Trophoblast cell (in vitro differentiated cells and primary cell): ENCODE results near the gene GALNT9.

ENCODE experiments used
- DNase-seq, 2 donors: peaks; one replicate each; pipeline ENCODE4 v3.0.0-alpha.2; 2016
- H2AFZ ChIP-seq: 2 replicates; pipeline ENCODE4 v1.6.1; 2013; ENCODE audit warnings: low read length, moderate library complexity, mild to moderate bottlenecking; ENCODE audit not compliant: insufficient read depth, poor library complexity
- H2AK5ac ChIP-seq: 2 replicates; pipeline ENCODE4 v1.6.1; 2013; ENCODE audit warnings: mild to moderate bottlenecking, low read length
- H2BK120ac ChIP-seq: 2 replicates; pipeline ENCODE4 v1.6.1; 2013; ENCODE audit warnings: low read length, mild to moderate bottlenecking, moderate library complexity; ENCODE audit not compliant: insufficient read depth, poor library complexity
- H2BK12ac ChIP-seq: 2 replicates; pipeline ENCODE4 v1.6.1; 2013; ENCODE audit warnings: mild to moderate bottlenecking, low read length, moderate library complexity
- H2BK5ac ChIP-seq: 2 replicates; pipeline ENCODE4 v1.6.1; 2013; ENCODE audit warnings: low read length, low read depth, moderate library complexity, mild to moderate bottlenecking; ENCODE audit not compliant: poor library complexity
- H3K14ac ChIP-seq: 2 replicates; pipeline ENCODE4 v1.6.1; 2013; ENCODE audit warnings: mild to moderate bottlenecking, low read length
- H3K18ac ChIP-seq: 2 replicates; pipeline ENCODE4 v1.6.1; 2013; ENCODE audit warnings: mild to moderate bottlenecking, low read length
- H3K23ac ChIP-seq: 2 replicates; pipeline ENCODE4 v1.6.1; 2013; ENCODE audit warnings: low read length
- H3K27ac ChIP-seq: 2 replicates; pipeline ENCODE4 v1.5.1; 2013; ENCODE audit warnings: low read depth, mild to moderate bottlenecking, inconsistent platforms, low read length, moderate library complexity
- H3K27me3 ChIP-seq: 2 replicates; pipeline ENCODE4 v1.6.1; 2013; ENCODE audit warnings: inconsistent platforms, mild to moderate bottlenecking, low read length, moderate library complexity; ENCODE audit not compliant: insufficient read depth
- H3K36me3 ChIP-seq, 2 experiments: 1 replicate in 1 of 2; 2 replicates in 1 of 2; pipeline ENCODE4 v1.6.1; 2013; ENCODE audit warnings: low read length in 2 of 2, mild to moderate bottlenecking in 2 of 2, moderate library complexity in 1 of 2; ENCODE audit not compliant: insufficient read depth in 2 of 2, control insufficient read depth in 1 of 2
- H3K4ac ChIP-seq: 2 replicates; pipeline ENCODE4 v1.6.1; 2013; ENCODE audit warnings: low read depth, mild to moderate bottlenecking, low read length, moderate library complexity
- H3K4me1 ChIP-seq, 2 experiments: 1 replicate in 1 of 2; 2 replicates in 1 of 2; pipeline ENCODE4 v1.6.1; 2013; ENCODE audit warnings: low read length in 2 of 2, mild to moderate bottlenecking in 2 of 2, moderate library complexity in 1 of 2; ENCODE audit not compliant: insufficient read depth in 2 of 2, control insufficient read depth in 1 of 2
- H3K4me2 ChIP-seq: 2 replicates; pipeline ENCODE4 v1.6.1; 2013; ENCODE audit warnings: inconsistent platforms, mild to moderate bottlenecking, low read length, moderate library complexity
- H3K4me3 ChIP-seq: 2 replicates; pipeline ENCODE4 v1.5.1; 2013; ENCODE audit warnings: mild to moderate bottlenecking, low read depth, low read length, inconsistent platforms
- H3K79me1 ChIP-seq: one replicate; pipeline ENCODE4 v1.6.1; 2013; ENCODE audit warnings: low read length
- H3K79me2 ChIP-seq: 2 replicates; pipeline ENCODE4 v1.6.1; 2013; ENCODE audit warnings: low read length, mild to moderate bottlenecking; ENCODE audit not compliant: control insufficient read depth, insufficient read depth, poor library complexity
- H3K9ac ChIP-seq: 2 replicates; pipeline ENCODE4 v1.6.1; 2013; ENCODE audit warnings: mild to moderate bottlenecking, low read length
- H3K9me3 ChIP-seq: 2 replicates; pipeline ENCODE4 v1.6.1; 2013; ENCODE audit warnings: low read depth, mild to moderate bottlenecking, control low read depth, inconsistent platforms, low read length; ENCODE audit not compliant: insufficient read depth
- H4K12ac ChIP-seq: 2 replicates; pipeline ENCODE4 v1.6.1; 2013; ENCODE audit warnings: low read depth, mild to moderate bottlenecking, low read length, moderate library complexity
- H4K8ac ChIP-seq: 2 replicates; pipeline ENCODE4 v1.6.1; 2013; ENCODE audit warnings: low read depth, mild to moderate bottlenecking, low read length, moderate library complexity
- H4K91ac ChIP-seq: one replicate; pipeline ENCODE4 v1.6.1; 2013; ENCODE audit warnings: low read depth, mild to moderate bottlenecking, low read length, moderate library complexity
- WGBS: extraction: QIAGEN DNeasy Blood & Tissue Kit; methylation state at CpG from one replicate; pipeline ENCODE4 v1.1.7; 2013; ENCODE audit warnings: missing lambda C conversion rate; ENCODE audit not compliant: insufficient read length, insufficient coverage; ENCODE audit errors: extremely low coverage; 5-methylcytosine and 5-hydroxymethylcytosine counted together

The GALNT9 gene

GRCh38 chr12:132205271-132206045 lies 123.9 kb downstream of the GALNT9 start:
- DNase-seq, result no peak
- H3K36me3 ChIP-seq, result no peaks in the 10 kb centered on the region
- H3K4me1 ChIP-seq, result no peaks in the 10 kb centered on the region
- H4K91ac ChIP-seq, result no peak overlapping the region
- H3K27ac ChIP-seq, result no peak overlapping the region
- H2BK5ac ChIP-seq, result no peak overlapping the region
- H2AK5ac ChIP-seq, result no peak overlapping the region
- no peak overlapping the region for H4K8ac ChIP-seq
- no peak overlapping the region for H4K12ac ChIP-seq
- no peak overlapping the region for H3K9ac ChIP-seq
- no peak overlapping the region for H2AFZ ChIP-seq
- peaks cover 11% of the 10 kb centered on the region for H3K9me3 ChIP-seq
- H3K18ac ChIP-seq, result no peak overlapping the region
- no peak overlapping the region for H3K4ac ChIP-seq
- H3K4me3 ChIP-seq, result no peak overlapping the region
- H3K27me3 ChIP-seq, result no peaks in the 10 kb centered on the region
- no peak overlapping the region for H2BK120ac ChIP-seq
- no peaks in the 10 kb centered on the region for H3K79me1 ChIP-seq
- no peak overlapping the region for H3K14ac ChIP-seq
- H3K4me2 ChIP-seq, result no peak overlapping the region
- WGBS, result no CpG with 5 or more reads among the region's 53 CpGs
- no peak overlapping the region for H3K23ac ChIP-seq
- no peaks in the 10 kb centered on the region for H3K79me2 ChIP-seq
- no peak overlapping the region for H2BK12ac ChIP-seq

GRCh38 chr12:132204793-132205270 lies 124.6 kb downstream of the GALNT9 start:
- Histone ChIP-seq H3K79me1 (no peaks in the 10 kb centered on the region), H3K9me3 (peaks cover 9% of the 10 kb centered on the region), H3K36me3 (no peaks in the 10 kb centered on the region), H4K12ac (no peak overlapping the region), H3K18ac (no peak overlapping the region), H2BK12ac (no peak overlapping the region), H3K4me3 (no peak overlapping the region), H3K4me2 (no peak overlapping the region), H2AK5ac (no peak overlapping the region), H3K4me1 (no peaks in the 10 kb centered on the region), H2BK120ac (no peak overlapping the region), H3K27me3 (no peaks in the 10 kb centered on the region), H4K91ac (no peak overlapping the region), H3K79me2 (no peaks in the 10 kb centered on the region), H3K4ac (no peak overlapping the region), H2AFZ (no peak overlapping the region), H3K27ac (no peak overlapping the region), H3K9ac (no peak overlapping the region), H4K8ac (no peak overlapping the region), H2BK5ac (no peak overlapping the region), H3K14ac (no peak overlapping the region), H3K23ac (no peak overlapping the region)
- no peak for DNase-seq
- WGBS, result no CpG with 5 or more reads among the region's 20 CpGs

GRCh38 chr12:132204063-132204792 lies 125.2 kb downstream of the GALNT9 start:
- Histone ChIP-seq H4K12ac (no peak overlapping the region), H3K9ac (no peak overlapping the region), H2AK5ac (no peak overlapping the region), H3K9me3 (peaks cover 11% of the 10 kb centered on the region), H2AFZ (no peak overlapping the region), H3K79me2 (no peaks in the 10 kb centered on the region), H3K27me3 (no peaks in the 10 kb centered on the region), H2BK12ac (no peak overlapping the region), H3K4me2 (no peak overlapping the region), H3K14ac (no peak overlapping the region), H3K18ac (no peak overlapping the region), H2BK120ac (no peak overlapping the region), H2BK5ac (no peak overlapping the region), H3K27ac (no peak overlapping the region), H3K4me3 (no peak overlapping the region), H4K8ac (no peak overlapping the region), H4K91ac (no peak overlapping the region), H3K23ac (no peak overlapping the region), H3K36me3 (no peaks in the 10 kb centered on the region), H3K4ac (no peak overlapping the region), H3K79me1 (no peaks in the 10 kb centered on the region), H3K4me1 (no peaks in the 10 kb centered on the region)
- WGBS, result no CpG with 5 or more reads among the region's 33 CpGs
- no peak for DNase-seq

GRCh38 chr12:132202929-132203721 lies 126.3 kb downstream of the GALNT9 start:
- no peak overlapping the region for H2BK120ac ChIP-seq
- peaks cover 5% of the 10 kb centered on the region for H3K9me3 ChIP-seq
- H3K36me3 ChIP-seq, result no peaks in the 10 kb centered on the region
- H4K8ac ChIP-seq, result no peak overlapping the region
- H3K79me1 ChIP-seq, result no peaks in the 10 kb centered on the region
- no peak overlapping the region for H2AK5ac ChIP-seq
- H3K27me3 ChIP-seq, result no peaks in the 10 kb centered on the region
- no peak for DNase-seq
- H3K4ac ChIP-seq, result no peak overlapping the region
- no peaks in the 10 kb centered on the region for H3K4me1 ChIP-seq
- H4K91ac ChIP-seq, result no peak overlapping the region
- H3K27ac ChIP-seq, result no peak overlapping the region
- H3K4me2 ChIP-seq, result no peak overlapping the region
- no peak overlapping the region for H2BK12ac ChIP-seq
- no peak overlapping the region for H2BK5ac ChIP-seq
- no peak overlapping the region for H3K18ac ChIP-seq
- no peak overlapping the region for H3K4me3 ChIP-seq
- H3K9ac ChIP-seq, result no peak overlapping the region
- H3K14ac ChIP-seq, result no peak overlapping the region
- H3K23ac ChIP-seq, result no peak overlapping the region
- H2AFZ ChIP-seq, result no peak overlapping the region
- no CpG with 5 or more reads among the region's 42 CpGs for WGBS
- no peaks in the 10 kb centered on the region for H3K79me2 ChIP-seq
- no peak overlapping the region for H4K12ac ChIP-seq
